ENCODE measurements around the gene BTBD9. TPM values are rescaled to one million over a fixed set of nuclear protein-coding genes. Genes with fewer than 3 reads are reported as not detected.

BTBD9 gene
- total RNA-seq, 1 donor, result 25.3 TPM

DNA sequence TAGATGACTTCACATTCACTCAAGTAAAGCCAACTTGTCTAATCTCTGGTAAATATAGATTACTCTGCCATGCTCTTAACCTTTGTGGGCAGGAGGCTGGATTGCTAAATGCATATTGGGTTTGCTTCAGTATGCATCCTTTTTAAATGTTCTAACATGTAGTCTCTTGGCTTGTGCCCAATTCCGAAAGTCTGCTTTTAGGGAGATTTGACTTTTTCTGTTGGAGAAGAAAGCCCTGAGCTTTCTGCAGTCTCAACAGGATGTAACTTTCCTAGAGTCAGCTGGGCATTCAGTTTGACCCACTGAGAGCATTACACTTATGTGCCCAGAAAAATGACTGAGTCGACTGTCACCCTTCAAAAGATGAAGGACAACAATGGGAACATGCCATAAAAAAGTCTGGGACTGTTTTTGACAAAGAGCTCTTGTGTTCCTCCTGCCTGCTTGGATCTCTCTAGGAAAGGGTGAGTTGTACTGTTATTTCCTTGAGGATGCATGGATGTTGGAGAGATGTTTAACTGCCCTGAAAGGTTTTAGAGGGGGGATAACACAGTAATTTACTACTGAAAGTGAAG lies 520.9 kb downstream of the BTBD9 start:
- H3K27me3 ChIP-seq (ENCODE audit: insufficient read depth, low read length), result no peaks in the 10 kb centered on the region
- no peak overlapping the region for H3K27ac ChIP-seq (ENCODE audit: low read depth, low read length)
- no peak overlapping the region for H3K4me2 ChIP-seq (ENCODE audit: insufficient read depth, low read length)
- H3K9me3 ChIP-seq (ENCODE audit: low read depth, low read length), result no peaks in the 10 kb centered on the region
- DNase-seq (ENCODE audit: insufficient read length, low spot score, missing footprints), result no peak
- H3K4me1 ChIP-seq (ENCODE audit: insufficient read depth, low read length), result peaks cover 11% of the 10 kb centered on the region
- H2AFZ ChIP-seq (ENCODE audit: low read length), result no peak overlapping the region
- no peak for TF ChIP-seq CTCF (IDR thresholded peaks at IDR 0.05; ENCODE audit: extremely low read depth, low read depth, low read length)
- no peaks in the 10 kb centered on the region for H3K36me3 ChIP-seq (ENCODE audit: insufficient read depth, low read length)
- H4K20me1 ChIP-seq (ENCODE audit: insufficient read depth, low read length), result peaks cover 58% of the 10 kb centered on the region
- peaks cover 45% of the 10 kb centered on the region for H3K79me2 ChIP-seq (ENCODE audit: insufficient read depth, low read length)
- no peak overlapping the region for H3K4me3 ChIP-seq (ENCODE audit: insufficient read depth, low read length)

Small RNAs within 50 kb of the gene (small RNA-seq; reads per million reads assigned to genes)
- not detected for gene RF00019
- not detected for gene RF00279

Other genes starting within 250 kb of the BTBD9 start
- gene GLO1, start 63.2 kb upstream of the BTBD9 start, total RNA-seq, result 101 and 108 TPM in 2 replicates
- under 0.01 and 0.36 TPM in 2 replicates for gene DNAH8, start 75.4 kb upstream of the BTBD9 start, total RNA-seq

All from osteoblast (primary cell).